Spleen (tissue), 3 donors: ENCODE results near the gene TTLL9.

Experiments
- POLR2A ChIP-seq, 3 donors: fragments of 450-650 bp; IDR thresholded peaks; one replicate each; pipeline ENCODE4 v1.5.1; 2017; ENCODE audit warnings: antibody characterized with exemption in 3 of 3, mild to moderate bottlenecking in 1 of 3
- POLR2AphosphoS5 ChIP-seq, 3 donors: sonication (generic); formaldehyde crosslinking; IDR thresholded peaks; one replicate each; pipeline ENCODE4 v1.5.1; 2017; ENCODE audit warnings: antibody characterized with exemption in 3 of 3

DNA sequence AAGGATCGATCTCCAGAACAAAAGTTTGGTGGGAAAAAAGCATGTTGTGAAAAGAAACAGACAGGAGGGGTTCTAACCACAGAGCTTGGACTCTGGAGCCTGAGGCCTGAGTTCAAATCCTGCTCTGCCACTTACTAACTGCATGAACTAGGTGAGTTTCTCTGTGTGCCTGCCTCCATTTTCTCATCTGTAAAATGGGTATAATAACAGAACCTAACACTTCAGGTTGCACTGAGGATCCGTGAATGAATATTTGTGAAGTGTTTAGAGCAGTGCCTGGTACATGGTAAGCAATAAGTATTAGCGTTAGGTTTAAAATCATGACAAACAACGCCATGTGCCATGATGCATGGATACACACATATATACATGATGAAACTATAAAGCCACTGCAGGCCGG is 36.6 kb downstream of the TTLL9 start:
- TF ChIP-seq POLR2AphosphoS5 (IDR thresholded peaks at IDR 0.05) (no peak), POLR2A (IDR thresholded peaks at IDR 0.05) (no peak)
